Stimulated activated CD4-positive, alpha-beta T cell treated with anti-CD3 and anti-CD28 coated beads, Interleukin-2, amount 100 ng/mL, for 48 hours (primary cell): ENCODE measurements around the gene DAPK2.

Source experiments
- DNase-seq, 2 donors: peaks; one replicate each; pipeline ENCODE4 v3.0.0-alpha.2; 2020

DAPK2 gene

GRCh38 chr15:63994073-63994600, 52.1 kb downstream of the DAPK2 start:
- DNase-seq: no peak

GRCh38 chr15:63992300-63992699, 54.0 kb downstream of the DAPK2 start:
- DNase-seq: no peak

DNA sequence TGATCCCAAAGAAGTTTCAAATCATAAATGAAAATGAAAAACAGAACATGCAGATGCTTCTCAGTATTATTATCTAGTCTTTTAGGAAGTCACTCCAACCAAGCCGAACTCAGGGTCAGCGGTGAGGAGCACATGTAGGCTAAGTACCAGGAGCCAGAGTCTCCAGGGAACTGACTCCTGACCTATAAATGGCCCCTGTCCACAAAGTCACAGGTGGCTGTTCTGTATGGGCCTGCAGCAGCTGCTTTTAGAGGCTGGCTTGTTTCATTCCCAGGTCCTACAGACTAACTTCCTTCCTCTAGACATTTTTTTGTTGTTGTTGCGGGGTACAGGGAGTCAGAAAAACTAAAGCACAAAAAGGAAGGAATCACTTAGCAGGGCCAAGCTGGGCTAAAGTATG, 54.6 kb downstream of the DAPK2 start:
- no peak for DNase-seq

GRCh38 chr15:63990454-63990853, 55.8 kb downstream of the DAPK2 start:
- no peak for DNase-seq

GRCh38 chr15:63987796-63988378, 58.4 kb downstream of the DAPK2 start:
- no peak for DNase-seq

DNA sequence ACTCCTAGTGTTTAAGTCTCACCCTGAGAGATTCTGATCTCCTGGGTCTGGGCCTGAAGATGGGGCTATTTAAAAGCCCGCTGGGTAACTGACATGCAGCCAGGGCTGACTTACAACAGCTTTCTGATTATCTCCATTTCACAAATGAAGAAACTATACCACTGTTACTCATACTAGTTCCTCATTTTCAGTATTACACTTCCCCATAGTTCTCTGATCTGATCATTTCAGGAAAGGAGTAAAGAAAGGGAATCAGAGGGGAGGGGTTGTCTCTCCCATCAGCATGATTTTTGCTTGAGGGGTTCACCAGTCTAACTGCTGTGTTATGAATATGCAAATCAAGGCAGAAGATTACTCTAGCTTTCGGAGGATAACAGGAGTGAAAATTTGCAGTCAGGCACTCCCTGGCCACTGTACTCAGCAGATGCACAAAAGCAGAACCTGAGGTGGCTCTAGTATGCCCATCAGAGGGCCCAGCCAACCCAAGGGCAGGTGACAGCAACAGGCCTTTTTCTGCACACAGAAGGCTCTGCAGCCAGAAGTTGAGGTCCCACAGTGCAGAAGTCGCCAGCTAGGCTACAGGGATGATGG, 59.4 kb downstream of the DAPK2 start:
- DNase-seq: no peak

- no peak for DNase-seq
Measured at GRCh38 chr15:63986185-63986680, 60.1 kb downstream of the DAPK2 start.

DNA sequence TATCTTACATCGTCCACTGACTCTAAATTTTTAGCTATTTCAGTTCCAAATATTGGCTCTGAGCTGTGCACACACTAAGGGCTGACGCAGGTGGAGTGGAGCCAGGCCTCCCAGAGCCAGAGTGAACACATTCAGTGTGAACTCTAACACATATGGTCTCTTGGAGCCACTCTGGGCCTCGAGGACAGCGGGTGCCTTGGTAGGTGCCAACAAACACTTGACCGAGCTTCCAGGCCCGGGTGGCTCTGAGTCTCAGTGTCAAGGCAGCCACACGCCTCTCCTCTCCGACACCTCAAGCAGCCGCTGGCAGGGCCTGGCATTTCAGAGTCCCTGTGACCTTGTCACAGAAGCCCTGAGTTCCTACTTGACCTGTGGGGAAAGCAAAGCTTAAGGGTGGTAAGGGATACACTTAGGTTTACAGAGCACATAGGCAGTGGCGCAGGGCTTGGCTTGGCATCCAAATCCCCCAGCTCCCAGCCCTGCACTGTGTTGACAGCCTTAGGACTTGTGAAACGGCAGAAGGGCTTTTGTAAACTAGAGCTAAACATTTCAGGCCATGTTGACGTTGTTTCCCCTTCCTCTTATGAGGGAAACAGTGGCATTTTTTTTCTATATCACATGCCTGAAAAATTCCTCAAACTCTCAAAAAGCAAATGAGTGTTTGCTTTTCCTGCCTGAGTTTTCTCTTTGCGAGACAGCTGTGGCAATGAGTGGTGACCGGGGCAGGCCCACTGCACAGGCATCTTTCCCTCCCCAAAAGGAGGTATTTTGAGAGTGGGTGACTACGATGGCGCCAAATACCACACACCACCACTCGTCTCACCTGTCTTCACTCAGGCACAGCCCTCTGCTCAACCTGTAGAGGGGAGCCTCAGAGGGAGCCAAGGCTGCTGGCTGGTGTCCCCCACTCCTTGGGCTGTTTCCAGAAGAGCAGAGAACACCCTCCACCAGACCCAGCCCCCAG, 60.8 kb downstream of the DAPK2 start:
- DNase-seq: no peak

GRCh38 chr15:63984331-63984730, 62.0 kb downstream of the DAPK2 start:
- no peak for DNase-seq

- DNase-seq: no peak
Measured at GRCh38 chr15:63983061-63983711, 63.1 kb downstream of the DAPK2 start.

- DNase-seq: no peak
Measured at GRCh38 chr15:63982381-63982854, 63.9 kb downstream of the DAPK2 start.

- no peak for DNase-seq
Measured at GRCh38 chr15:63981596-63982320, 64.5 kb downstream of the DAPK2 start.

GRCh38 chr15:63979262-63979793, 67.0 kb downstream of the DAPK2 start:
- DNase-seq: no peak

DNA sequence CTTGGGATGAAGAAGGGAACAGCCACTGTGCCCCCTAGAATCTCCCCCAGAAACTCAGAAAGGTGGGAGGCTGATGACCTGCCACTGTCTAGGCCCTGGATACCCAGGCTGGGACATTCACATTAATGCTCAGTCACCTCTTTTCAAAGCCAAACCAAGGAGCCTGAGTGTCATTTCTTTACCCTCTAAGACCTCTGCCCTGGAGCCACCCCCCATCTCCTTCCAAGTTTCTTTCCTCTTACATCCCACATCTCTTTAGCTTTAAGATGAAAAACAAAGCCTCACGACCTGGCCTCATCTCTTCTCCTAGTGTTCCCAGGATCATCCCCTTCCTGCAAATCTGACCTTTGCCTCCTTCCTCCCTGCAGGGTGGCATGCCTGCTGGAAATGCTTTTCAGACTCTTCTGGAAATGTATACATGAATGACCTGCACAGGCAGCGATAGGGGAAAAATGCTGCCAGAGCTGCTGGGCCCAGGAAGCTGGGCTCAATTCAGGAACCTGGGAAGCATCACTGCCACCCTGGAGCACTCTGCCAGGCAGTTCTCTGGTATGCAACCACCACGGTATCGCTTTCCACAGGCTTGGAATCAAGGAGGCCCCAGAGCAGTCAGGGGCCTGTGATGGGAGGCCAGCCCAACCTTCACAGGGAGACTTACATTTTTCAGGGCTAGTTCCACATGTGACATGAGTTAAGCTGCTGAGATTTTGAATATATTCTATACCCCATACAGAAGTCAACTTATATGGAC, 67.6 kb downstream of the DAPK2 start:
- DNase-seq: no peak

DNA sequence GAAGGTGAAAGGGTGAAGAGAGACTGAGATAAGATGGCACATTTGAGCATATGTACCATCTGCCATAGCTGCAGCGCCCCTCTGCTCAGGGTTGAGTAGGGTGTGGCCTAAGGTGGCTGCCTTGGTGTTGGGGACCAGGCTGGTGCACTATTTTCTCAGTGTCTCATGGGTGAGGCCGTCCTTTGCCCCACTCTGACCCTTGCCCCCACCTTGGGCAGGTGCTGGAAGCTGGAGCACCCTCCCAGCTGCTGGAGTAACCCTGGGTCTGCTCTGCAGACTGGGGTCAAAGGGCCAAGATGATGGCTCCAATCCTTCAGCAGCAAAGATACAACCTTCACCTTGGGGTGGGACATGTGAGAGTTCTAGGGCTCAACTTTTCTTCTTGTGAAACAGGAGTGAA, 69.2 kb downstream of the DAPK2 start:
- no peak for DNase-seq

- DNase-seq: no peak
Measured at GRCh38 chr15:63974021-63974420, 72.3 kb downstream of the DAPK2 start.

- no peak for DNase-seq
Measured at GRCh38 chr15:63973212-63974009, 72.9 kb downstream of the DAPK2 start.

DNA sequence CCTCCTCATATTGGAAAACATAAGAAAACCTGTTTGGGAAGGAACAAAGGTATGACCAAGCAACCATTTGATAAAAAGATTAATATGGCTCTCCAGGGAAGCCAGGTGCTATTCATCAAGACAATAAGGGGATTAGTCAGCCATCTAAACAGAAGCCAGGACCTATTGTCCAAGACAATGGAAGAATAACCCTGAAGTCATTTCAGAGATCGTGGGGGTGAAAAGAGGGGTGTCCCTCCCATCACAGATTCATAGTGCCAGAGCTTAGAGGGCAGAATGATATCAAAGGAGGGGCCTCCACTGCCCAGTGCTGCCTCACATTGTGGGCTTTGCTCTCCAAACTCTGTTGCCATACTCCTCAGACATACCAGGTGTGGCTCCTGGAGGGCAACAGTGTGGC, 73.5 kb downstream of the DAPK2 start:
- DNase-seq: no peak

DNA sequence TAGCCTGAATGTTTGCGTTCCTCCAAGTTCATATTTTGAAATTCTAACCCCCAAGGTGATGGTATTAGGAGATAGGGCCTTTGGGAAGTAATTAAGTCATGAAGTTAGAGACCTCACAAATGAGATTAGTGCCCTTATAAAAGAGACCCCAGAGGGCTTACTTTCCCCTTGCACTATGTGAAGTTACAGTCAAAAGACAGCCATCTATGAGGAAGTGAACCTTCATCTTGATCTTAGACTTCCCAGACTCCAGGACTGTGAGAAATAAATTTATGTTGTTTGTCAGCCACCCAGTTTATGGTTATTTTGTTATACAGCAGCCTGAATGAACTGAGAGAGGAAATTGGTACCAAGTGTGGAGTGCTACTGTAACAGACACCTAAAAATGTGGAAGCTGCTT, 74.4 kb downstream of the DAPK2 start:
- DNase-seq: no peak

DNA sequence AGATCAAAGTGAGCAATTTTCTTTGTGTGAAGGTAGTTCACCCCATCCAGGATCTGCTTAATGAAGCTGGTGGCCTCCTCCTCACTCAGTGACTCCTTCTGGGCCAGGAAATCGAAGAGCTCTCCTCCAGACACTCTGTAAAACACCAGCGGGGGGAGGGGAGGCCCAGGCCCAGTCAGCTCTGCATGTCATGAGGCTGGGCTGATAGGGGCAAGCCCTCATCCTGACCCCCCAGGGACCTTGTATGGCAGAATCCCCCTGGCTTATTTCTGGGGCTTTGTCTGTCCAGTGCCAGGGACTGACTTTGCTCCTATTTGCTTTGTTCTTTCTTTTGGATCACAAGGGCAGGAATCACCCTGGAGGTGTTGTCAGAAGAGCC, 74.9 kb downstream of the DAPK2 start:
- peak; percentile 29 to 51 for DNase-seq
